BJ (cell line): ENCODE data around the gene ELP1. TPM values are rescaled to one million over a fixed set of nuclear protein-coding genes. Genes with fewer than 3 reads are reported as not detected.

Experiments
- CTCF ChIA-PET: fragments of 350-600 bp; formaldehyde crosslinking; extraction: SDS; loops from one replicate; lab custom pipeline; 2021; ENCODE audit warnings: antibody characterized with exemption, inconsistent platforms; lab: Yijun Ruan, JAX
- POLR2A ChIA-PET: fragments of 300-600 bp; sonication (Branson Sonifier 250); formaldehyde crosslinking; extraction: SDS; loops from one replicate; lab custom pipeline; 2021; ENCODE audit warnings: antibody characterized with exemption; lab: Charles Lee
- DNase-seq: peaks from one replicate; pipeline ENCODE4 v3.0.0-alpha.2; 2011; ENCODE audit warnings: low read depth
- H3K27me3 ChIP-seq: 2 replicates; pipeline ENCODE4 v1.6.0; 2011; ENCODE audit warnings: low read length; ENCODE audit not compliant: control insufficient read depth, insufficient read depth
- H3K36me3 ChIP-seq: 2 replicates; pipeline ENCODE4 v1.5.1; 2011; ENCODE audit warnings: low read length; ENCODE audit not compliant: control insufficient read depth, insufficient read depth
- H3K4me3 ChIP-seq: 2 replicates; pipeline ENCODE4 v1.5.1; 2011; ENCODE audit warnings: low read depth, mild to moderate bottlenecking, control low read depth, low read length
- CTCF ChIP-seq: IDR thresholded peaks from 2 replicates; pipeline ENCODE4 v1.5.1; 2011; ENCODE audit warnings: low read depth, mild to moderate bottlenecking, control low read depth, inconsistent platforms, low read length, moderate library complexity; ENCODE audit not compliant: insufficient read depth
- polyA plus RNA-seq: library from polyadenylated mRNA; depleted of rRNA; stranded (reverse); fragments of >200 nt; gene quantifications from 2 replicates; pipeline ENCODE4 v1.2.3, GENCODE V29; 2011

Gene ELP1
- polyA plus RNA-seq, 1 experiment, result 16.0 TPM

- H3K4me3 ChIP-seq, result no peak overlapping the region
- no peak for DNase-seq
- H3K27me3 ChIP-seq, result no peaks in the 10 kb centered on the region
- ChIA-PET CTCF (no interaction called here), POLR2A (no interaction called here)
- TF ChIP-seq CTCF, result no peak
- H3K36me3 ChIP-seq, result peaks cover 10% of the 10 kb centered on the region
Observed at GRCh38 chr9:108911820-108912219, 22.1 kb downstream of the ELP1 start.

- no peak for TF ChIP-seq CTCF
- DNase-seq, result no peak
- POLR2A ChIA-PET, result no interaction called here
- CTCF ChIA-PET, result no interaction called here
- H3K36me3 ChIP-seq, result peaks cover 14% of the 10 kb centered on the region
- no peak overlapping the region for H3K4me3 ChIP-seq
- no peaks in the 10 kb centered on the region for H3K27me3 ChIP-seq
Observed at GRCh38 chr9:108910914-108911313, 23.0 kb downstream of the ELP1 start.

- no peaks in the 10 kb centered on the region for H3K27me3 ChIP-seq
- peaks cover 15% of the 10 kb centered on the region for H3K36me3 ChIP-seq
- DNase-seq, result no peak
- no peak overlapping the region for H3K4me3 ChIP-seq
- no peak for TF ChIP-seq CTCF
- ChIA-PET CTCF (interaction anchor here (0.9 to 1.1 kb wide), 2 partner anchors 16 to 18 kb away, joined by 3 read pairs; no protein-coding TSS in a partner anchor), POLR2A (no interaction called here)
Observed at GRCh38 chr9:108910402-108910801, 23.5 kb downstream of the ELP1 start.

- Histone ChIP-seq H3K36me3 (peaks cover 17% of the 10 kb centered on the region), H3K27me3 (no peaks in the 10 kb centered on the region), H3K4me3 (no peak overlapping the region)
- TF ChIP-seq CTCF, result no peak
- CTCF ChIA-PET, result no interaction called here
- no peak for DNase-seq
- POLR2A ChIA-PET, result no interaction called here
Observed at GRCh38 chr9:108905494-108905893, 28.4 kb downstream of the ELP1 start.

- CTCF ChIA-PET, result interaction anchor here (1.1 kb wide), 1 partner anchor 16 kb away, joined by 3 read pairs; no protein-coding TSS in a partner anchor
- POLR2A ChIA-PET, result interaction anchor here (0.6 kb wide), 1 partner anchor 21 kb away, joined by 10 read pairs; no protein-coding TSS in a partner anchor
- H3K36me3 ChIP-seq, result peaks cover 16% of the 10 kb centered on the region
Observed at GRCh38 chr9:108904161-108904560, 29.8 kb downstream of the ELP1 start.

More at GRCh38 chr9:108904161-108904560, 29.8 kb downstream of the ELP1 start:
- no peak for DNase-seq
- H3K27me3 ChIP-seq, result no peaks in the 10 kb centered on the region
- H3K4me3 ChIP-seq, result no peak overlapping the region
- no peak for TF ChIP-seq CTCF
